ENCODE measurements around the gene ANO1. TPM values are rescaled to one million over a fixed set of nuclear protein-coding genes. Genes with fewer than 3 reads are reported as not detected.
A peak's percentile ranks its signal among the peaks of the same experiment; 100 is the strongest.

Gene ANO1
- total and polyA plus RNA-seq, 4 donors, result 7.8 to 64.8 (median 32.2) TPM

DNA sequence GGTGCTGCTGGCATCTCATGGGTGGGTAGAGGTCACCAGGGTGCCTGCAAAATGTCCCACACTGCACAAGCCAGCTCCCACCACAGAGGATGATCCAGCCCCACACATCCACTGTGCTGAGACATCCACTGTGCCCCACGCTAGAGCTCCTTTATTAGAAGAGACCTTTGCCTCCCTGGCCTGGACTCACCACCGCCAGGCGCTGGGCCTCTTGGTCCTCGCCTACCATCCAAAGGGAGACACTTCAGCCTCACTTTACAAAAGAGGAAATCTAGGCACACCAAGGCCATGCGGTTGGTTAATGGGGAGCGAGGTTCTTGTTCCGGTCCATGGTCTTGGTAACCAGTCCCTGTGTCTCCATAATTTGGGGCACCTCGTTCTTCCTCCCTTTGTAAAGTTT, 3.4 kb upstream of the ANO1 start:
- DNase-seq (ENCODE audit: low spot score), result no peak
- Histone ChIP-seq H3K4me1 (ENCODE audit: control insufficient read depth in 4 of 4, insufficient read depth in 4 of 4, low read length in 3 of 4) (peaks cover 15 to 52% (median 38%) of the 10 kb centered on the region in 4 donors), H3K36me3 (ENCODE audit: control insufficient read depth in 4 of 4, insufficient read depth in 3 of 4, low read depth in 1 of 4, low read length in 3 of 4) (no peaks in the 10 kb centered on the region), H3K4me3 (ENCODE audit: low read depth in 1 of 3, low read length in 3 of 3) (no peak overlapping the region), H3K9ac (ENCODE audit: low read depth in 1 of 2, low read length in 2 of 2) (no peak overlapping the region), H3K9me3 (ENCODE audit: control insufficient read depth in 4 of 4, low read length in 3 of 4) (no peaks in the 10 kb centered on the region), H3K27ac (ENCODE audit: low read depth in 1 of 2, low read length in 2 of 2) (no peak overlapping the region), H3K27me3 (ENCODE audit: control insufficient read depth in 4 of 4, insufficient read depth in 4 of 4, low read length in 3 of 4) (no peaks in the 10 kb centered on the region)
- 90% methylated on average over 8 of the region's 8 CpGs for WGBS
- no peak for TF ChIP-seq NR2F2 (IDR thresholded peaks at IDR 0.05)
- TF ChIP-seq TAF1 (conservative IDR thresholded peaks at IDR 0.05), result no peak
- TF ChIP-seq HNF4G (IDR thresholded peaks at IDR 0.05), result no peak
- TF ChIP-seq JUND (IDR thresholded peaks at IDR 0.05), result no peak
- TF ChIP-seq YY1 (IDR thresholded peaks at IDR 0.05), result no peak
- TF ChIP-seq, protein P1, sequence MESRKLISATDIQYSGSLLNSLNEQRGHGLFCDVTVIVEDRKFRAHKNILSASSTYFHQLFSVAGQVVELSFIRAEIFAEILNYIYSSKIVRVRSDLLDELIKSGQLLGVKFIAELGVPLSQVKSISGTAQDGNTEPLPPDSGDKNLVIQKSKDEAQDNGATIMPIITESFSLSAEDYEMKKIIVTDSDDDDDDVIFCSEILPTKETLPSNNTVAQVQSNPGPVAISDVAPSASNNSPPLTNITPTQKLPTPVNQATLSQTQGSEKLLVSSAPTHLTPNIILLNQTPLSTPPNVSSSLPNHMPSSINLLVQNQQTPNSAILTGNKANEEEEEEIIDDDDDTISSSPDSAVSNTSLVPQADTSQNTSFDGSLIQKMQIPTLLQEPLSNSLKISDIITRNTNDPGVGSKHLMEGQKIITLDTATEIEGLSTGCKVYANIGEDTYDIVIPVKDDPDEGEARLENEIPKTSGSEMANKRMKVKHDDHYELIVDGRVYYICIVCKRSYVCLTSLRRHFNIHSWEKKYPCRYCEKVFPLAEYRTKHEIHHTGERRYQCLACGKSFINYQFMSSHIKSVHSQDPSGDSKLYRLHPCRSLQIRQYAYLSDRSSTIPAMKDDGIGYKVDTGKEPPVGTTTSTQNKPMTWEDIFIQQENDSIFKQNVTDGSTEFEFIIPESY (IDR thresholded peaks at IDR 0.05), result no peak
- peak; percentile 43 to 58 for TF ChIP-seq HNF4A (conservative IDR thresholded peaks at IDR 0.05)

DNA sequence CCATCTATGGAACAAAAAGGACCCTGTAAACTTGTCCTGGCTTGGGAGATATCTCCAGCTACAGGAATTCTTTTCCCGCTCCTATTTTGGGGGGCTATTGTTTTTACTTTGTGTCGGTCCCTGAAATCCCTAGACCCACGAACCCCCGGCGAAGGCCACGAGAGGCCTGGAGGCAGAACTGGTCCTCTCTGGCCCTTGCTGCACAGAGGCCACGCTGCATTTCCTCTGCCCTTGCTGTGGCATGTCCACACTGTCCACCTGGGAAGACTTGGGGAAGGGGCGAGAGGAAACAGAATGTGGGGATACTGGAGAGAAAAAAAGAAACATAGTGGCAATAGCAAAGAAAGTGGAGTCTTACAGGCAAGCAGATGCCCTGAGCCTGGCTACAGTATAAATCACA, 2.3 kb upstream of the ANO1 start:
- peaks cover 15 to 52% (median 38%) of the 10 kb centered on the region in 4 donors for H3K4me1 ChIP-seq (ENCODE audit: control insufficient read depth in 4 of 4, insufficient read depth in 4 of 4, low read length in 3 of 4)
- no peak for DNase-seq (ENCODE audit: low spot score)
- no peaks in the 10 kb centered on the region for H3K36me3 ChIP-seq (ENCODE audit: control insufficient read depth in 4 of 4, insufficient read depth in 3 of 4, low read depth in 1 of 4, low read length in 3 of 4)
- 93% methylated on average over 8 of the region's 8 CpGs for WGBS
- H3K27me3 ChIP-seq (ENCODE audit: control insufficient read depth in 4 of 4, insufficient read depth in 4 of 4, low read length in 3 of 4), result no peaks in the 10 kb centered on the region
- no peaks in the 10 kb centered on the region for H3K9me3 ChIP-seq (ENCODE audit: control insufficient read depth in 4 of 4, low read length in 3 of 4)
- no peak overlapping the region for H3K4me3 ChIP-seq (ENCODE audit: low read depth in 1 of 3, low read length in 3 of 3)
- no peak overlapping the region for H3K9ac ChIP-seq (ENCODE audit: low read depth in 1 of 2, low read length in 2 of 2)
- no peak overlapping the region for H3K27ac ChIP-seq (ENCODE audit: low read depth in 1 of 2, low read length in 2 of 2)
- TF ChIP-seq FOXA1 (IDR thresholded peaks at IDR 0.05) (no peak), EGR1 (IDR thresholded peaks at IDR 0.05; ENCODE audit: low read depth in 2 of 2) (no peak), SP1 (IDR thresholded peaks at IDR 0.05) (no peak), GABPA (IDR thresholded peaks at IDR 0.05 in 1 of 2, conservative IDR thresholded peaks at IDR 0.05 in 1 of 2) (no peak), JUND (IDR thresholded peaks at IDR 0.05) (no peak), HNF4A (conservative IDR thresholded peaks at IDR 0.05) (no peak)
- TF ChIP-seq, protein P2, sequence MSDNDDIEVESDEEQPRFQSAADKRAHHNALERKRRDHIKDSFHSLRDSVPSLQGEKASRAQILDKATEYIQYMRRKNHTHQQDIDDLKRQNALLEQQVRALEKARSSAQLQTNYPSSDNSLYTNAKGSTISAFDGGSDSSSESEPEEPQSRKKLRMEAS (IDR thresholded peaks at IDR 0.05), result no peak

DNA sequence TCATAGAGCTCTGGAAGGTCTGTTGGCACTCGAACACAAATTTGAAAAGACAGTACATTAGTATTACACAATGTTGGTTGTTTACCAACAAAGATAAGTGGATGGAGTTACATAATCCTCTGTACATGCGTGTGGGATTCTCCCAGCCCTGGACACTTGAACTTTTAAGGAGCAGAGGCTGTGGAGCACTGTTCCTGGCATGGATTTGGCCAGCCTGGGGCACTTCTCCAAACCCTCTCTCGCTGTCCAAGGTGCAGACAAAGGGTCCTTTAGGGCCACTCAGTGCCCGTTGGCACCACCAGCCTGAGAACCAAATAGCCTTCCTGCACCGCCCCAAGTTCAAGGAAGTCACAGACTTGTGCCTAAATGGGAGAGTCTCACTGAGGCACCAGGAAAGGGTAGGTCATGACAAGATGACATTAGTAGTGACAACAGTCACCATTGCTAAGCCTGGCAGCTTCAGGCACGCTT, 1.6 kb upstream of the ANO1 start:
- no peaks in the 10 kb centered on the region for H3K27me3 ChIP-seq (ENCODE audit: control insufficient read depth in 4 of 4, insufficient read depth in 4 of 4, low read length in 3 of 4)
- H3K4me3 ChIP-seq (ENCODE audit: low read depth in 1 of 3, low read length in 3 of 3), result no peak overlapping the region
- no peak overlapping the region for H3K27ac ChIP-seq (ENCODE audit: low read depth in 1 of 2, low read length in 2 of 2)
- H3K9ac ChIP-seq (ENCODE audit: low read depth in 1 of 2, low read length in 2 of 2), result no peak overlapping the region
- DNase-seq (ENCODE audit: low spot score), result no peak
- H3K36me3 ChIP-seq (ENCODE audit: control insufficient read depth in 4 of 4, insufficient read depth in 3 of 4, low read depth in 1 of 4, low read length in 3 of 4), result no peaks in the 10 kb centered on the region
- peaks cover 15 to 52% (median 38%) of the 10 kb centered on the region in 4 donors for H3K4me1 ChIP-seq (ENCODE audit: control insufficient read depth in 4 of 4, insufficient read depth in 4 of 4, low read length in 3 of 4)
- TF ChIP-seq TAF1 (conservative IDR thresholded peaks at IDR 0.05) (no peak), HNF4A (conservative IDR thresholded peaks at IDR 0.05) (peak; percentile 9 to 61), JUND (IDR thresholded peaks at IDR 0.05) (no peak), RXRA (IDR thresholded peaks at IDR 0.05) (peak; percentile 13 to 82), FOXA2 (IDR thresholded peaks at IDR 0.05) (peak; percentile 72), RAD21 (IDR thresholded peaks at IDR 0.05) (peak; percentile 16 to 22), FOXA1 (IDR thresholded peaks at IDR 0.05) (peak; percentile 54), HNF4G (IDR thresholded peaks at IDR 0.05) (no peak)
- TF ChIP-seq, protein P3, sequence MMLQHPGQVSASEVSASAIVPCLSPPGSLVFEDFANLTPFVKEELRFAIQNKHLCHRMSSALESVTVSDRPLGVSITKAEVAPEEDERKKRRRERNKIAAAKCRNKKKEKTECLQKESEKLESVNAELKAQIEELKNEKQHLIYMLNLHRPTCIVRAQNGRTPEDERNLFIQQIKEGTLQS (IDR thresholded peaks at IDR 0.05), result no peak
- WGBS, result 46% methylated on average over 6 of the region's 6 CpGs
- H3K9me3 ChIP-seq (ENCODE audit: control insufficient read depth in 4 of 4, low read length in 3 of 4), result no peaks in the 10 kb centered on the region

All from liver (tissue), 9 donors.